HL-60 (cell line): ENCODE measurements around the gene PHKA2.

Source experiments
- DNase-seq, 2 experiments: peaks; one replicate each; pipeline ENCODE4 v3.0.0-alpha.2; 2010 to 2020; ENCODE audit warnings: low read depth in 1 of 2, low spot score in 1 of 2
- H3K27ac ChIP-seq: fragments of 250-450 bp; sonication (Bioruptor Pico); replicated peaks from 2 replicates; pipeline ENCODE4 v1.5.1; 2020; ENCODE audit warnings: mild to moderate bottlenecking, moderate library complexity
- H3K27me3 ChIP-seq: fragments of 250-450 bp; sonication (Bioruptor Pico); 2 replicates; pipeline ENCODE4 v1.5.1; 2021; ENCODE audit warnings: mild to moderate bottlenecking, moderate library complexity; ENCODE audit not compliant: insufficient read depth, poor library complexity, severe bottlenecking
- H3K4me3 ChIP-seq: replicated peaks from 2 replicates; pipeline ENCODE4 v1.5.1; 2011; ENCODE audit warnings: mild to moderate bottlenecking, control low read depth, low read length; ENCODE audit not compliant: insufficient read depth
- CTCF ChIP-seq: IDR thresholded peaks from one replicate; pipeline ENCODE4 v1.5.1; 2011; ENCODE audit warnings: low read length, control low read depth, inconsistent platforms; ENCODE audit not compliant: insufficient read depth
- GABPA ChIP-seq: IDR thresholded peaks from 2 replicates; pipeline ENCODE4 v1.6.1; 2012; ENCODE audit warnings: low read depth
- POLR2AphosphoS5 ChIP-seq: IDR thresholded peaks from 2 replicates; pipeline ENCODE4 v1.6.1; 2012; ENCODE audit warnings: low read depth
- REST ChIP-seq: IDR thresholded peaks from 2 replicates; pipeline ENCODE4 v1.6.1; 2012; ENCODE audit warnings: low read depth; ENCODE audit not compliant: insufficient replicate concordance
- SPI1 ChIP-seq: IDR thresholded peaks from 2 replicates; pipeline ENCODE4 v1.6.1; 2012; ENCODE audit warnings: low read depth, mild to moderate bottlenecking, borderline replicate concordance

PHKA2 gene

GRCh38 chrX:18898492-18898891, 85.4 kb downstream of the PHKA2 start:
- no peak overlapping the region for H3K27ac ChIP-seq
- H3K4me3 ChIP-seq, result no peak overlapping the region
- H3K27me3 ChIP-seq, result no peaks in the 10 kb centered on the region
- no peak for DNase-seq
- no peak for TF ChIP-seq GABPA

- no peak overlapping the region for H3K4me3 ChIP-seq
These were observed 85.8 kb downstream of the PHKA2 start for GRCh38 chrX:18898091-18898490.

GRCh38 chrX:18897611-18898010, 86.3 kb downstream of the PHKA2 start:
- Histone ChIP-seq H3K27me3 (no peaks in the 10 kb centered on the region), H3K4me3 (no peak overlapping the region), H3K27ac (no peak overlapping the region)
- DNase-seq, result no peak
- TF ChIP-seq SPI1, result no peak
- TF ChIP-seq GABPA, result no peak
- no peak for TF ChIP-seq REST
- no peak for TF ChIP-seq CTCF
- TF ChIP-seq POLR2AphosphoS5, result no peak

More at GRCh38 chrX:18898091-18898490, 85.8 kb downstream of the PHKA2 start:
- no peak for DNase-seq
- H3K27me3 ChIP-seq, result no peaks in the 10 kb centered on the region
- TF ChIP-seq SPI1 (no peak), POLR2AphosphoS5 (no peak), CTCF (no peak), REST (no peak), GABPA (no peak)
- no peak overlapping the region for H3K27ac ChIP-seq

- no peak for DNase-seq
- Histone ChIP-seq H3K4me3 (no peak overlapping the region), H3K27me3 (no peaks in the 10 kb centered on the region), H3K27ac (no peak overlapping the region)
- TF ChIP-seq SPI1 (no peak), GABPA (no peak), CTCF (no peak), POLR2AphosphoS5 (no peak), REST (no peak)
These were observed 87.0 kb downstream of the PHKA2 start for GRCh38 chrX:18896680-18897544.
